KMS-11 (cell line): Measurements from ENCODE around the gene ADGRG3.
A peak's percentile ranks its signal among the peaks of the same experiment; 100 is the strongest.

Experiments used
- H2AFZ ChIP-seq: fragments of 200-600 bp; sonication (generic); 2 replicates; pipeline ENCODE4 v1.6.1; 2016; ENCODE audit warnings: antibody characterized with exemption, mixed run types, low read depth
- H3K27ac ChIP-seq: fragments of 200-600 bp; sonication (generic); 2 replicates; pipeline ENCODE4 v1.6.1; 2016; ENCODE audit warnings: mild to moderate bottlenecking, mixed run types
- H3K27me3 ChIP-seq: fragments of 200-600 bp; sonication (generic); 2 replicates; pipeline ENCODE4 v1.6.1; 2017; ENCODE audit warnings: mild to moderate bottlenecking, low read depth, mixed run types, moderate library complexity; ENCODE audit not compliant: insufficient read depth
- H3K36me3 ChIP-seq: fragments of 200-600 bp; sonication (generic); 2 replicates; pipeline ENCODE4 v1.6.1; 2017; ENCODE audit warnings: mild to moderate bottlenecking, mixed run types; ENCODE audit not compliant: insufficient read depth
- H3K4me1 ChIP-seq: fragments of 200-600 bp; sonication (generic); 2 replicates; pipeline ENCODE4 v1.6.1; 2016; ENCODE audit warnings: mild to moderate bottlenecking, low read depth, mixed run types; ENCODE audit not compliant: poor library complexity, severe bottlenecking
- H3K4me2 ChIP-seq: fragments of 200-600 bp; sonication (generic); 2 replicates; pipeline ENCODE4 v1.7.0; 2016; ENCODE audit warnings: mild to moderate bottlenecking, mixed run types
- H3K4me3 ChIP-seq: fragments of 200-600 bp; sonication (generic); IDR thresholded peaks from 2 replicates; pipeline ENCODE4 v1.6.1; 2017; ENCODE audit warnings: low read depth, low read length, mixed read lengths; ENCODE audit not compliant: insufficient read depth
- H3K79me2 ChIP-seq: fragments of 200-600 bp; sonication (generic); 2 replicates; pipeline ENCODE4 v1.6.1; 2016; ENCODE audit warnings: low read depth, mixed run types; ENCODE audit not compliant: insufficient read depth
- H3K9ac ChIP-seq: fragments of 200-600 bp; sonication (generic); 2 replicates; pipeline ENCODE4 v1.6.1; 2016; ENCODE audit warnings: mild to moderate bottlenecking, mixed run types
- H4K20me1 ChIP-seq: fragments of 200-600 bp; sonication (generic); 2 replicates; pipeline ENCODE4 v1.6.1; 2016; ENCODE audit warnings: mild to moderate bottlenecking, mixed run types; ENCODE audit not compliant: insufficient read depth
- CTCF ChIP-seq: fragments of 200-600 bp; sonication (generic); conservative IDR thresholded peaks from 2 replicates; pipeline ENCODE4 v1.6.1; 2017; ENCODE audit warnings: low read depth, mild to moderate bottlenecking, antibody characterized with exemption, low read length, moderate library complexity, mixed read lengths

The ADGRG3 gene

GRCh38 chr16:57621521-57622271 is 46.4 kb upstream of the ADGRG3 start:
- Histone ChIP-seq H2AFZ (no peak overlapping the region), H3K36me3 (no peaks in the 10 kb centered on the region), H3K27ac (no peak overlapping the region), H3K9ac (no peak overlapping the region), H3K4me2 (no peak overlapping the region), H3K79me2 (no peaks in the 10 kb centered on the region), H3K4me3 (no peak overlapping the region), H3K4me1 (peaks cover 31% of the 10 kb centered on the region), H3K27me3 (no peaks in the 10 kb centered on the region), H4K20me1 (no peaks in the 10 kb centered on the region)
- TF ChIP-seq CTCF: no peak

DNA sequence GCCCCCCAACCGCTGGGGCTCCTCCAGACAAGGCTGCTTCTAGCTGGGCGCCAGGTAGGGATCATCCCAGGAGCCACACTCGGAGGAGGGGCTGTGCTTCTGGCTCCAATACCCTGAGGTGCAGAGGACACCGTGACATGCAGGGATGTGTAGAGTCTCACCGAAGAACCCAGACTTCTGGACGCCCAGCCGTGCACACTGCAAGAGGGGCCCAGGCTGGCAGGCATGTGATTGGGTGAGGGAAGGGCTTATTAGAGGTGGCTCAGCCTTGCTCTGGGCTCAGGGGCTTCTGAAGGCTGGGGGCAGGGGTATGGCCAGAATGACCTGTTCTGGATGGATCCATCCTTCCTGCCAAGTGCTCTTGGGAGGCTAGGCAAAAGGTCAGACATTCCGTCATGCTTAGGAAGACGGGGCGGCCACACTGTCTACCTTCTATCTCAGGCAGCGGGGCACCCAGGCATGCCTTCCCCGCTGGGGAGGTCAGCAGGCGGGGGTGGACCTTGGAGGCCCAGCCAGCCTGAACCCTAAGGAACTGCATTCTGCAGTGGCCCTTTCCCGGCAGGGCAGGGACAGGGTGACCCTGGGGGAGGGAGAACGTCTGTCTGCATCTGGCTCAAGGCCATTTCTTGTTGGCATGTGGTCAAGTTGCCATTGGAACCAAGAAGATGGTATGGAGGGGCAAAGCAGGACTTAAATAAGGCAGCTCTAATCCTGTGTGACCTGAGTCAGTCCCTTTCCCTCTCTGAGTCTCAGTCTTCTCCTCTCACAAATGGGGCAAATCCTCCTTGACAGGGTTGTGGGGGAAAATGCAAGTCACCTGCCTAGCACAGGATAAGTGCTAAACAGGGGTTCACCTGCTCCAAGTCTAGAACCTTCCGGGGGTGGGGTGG is 45.5 kb upstream of the ADGRG3 start:
- H4K20me1 ChIP-seq: no peaks in the 10 kb centered on the region
- H3K4me3 ChIP-seq: no peak overlapping the region
- peaks cover 31% of the 10 kb centered on the region for H3K4me1 ChIP-seq
- H3K4me2 ChIP-seq: peak overlapping the region; percentile 38; the same call in 1 of the 2 replicates
- H2AFZ ChIP-seq: no peak overlapping the region; the same call in 1 of the 2 replicates
- no peaks in the 10 kb centered on the region for H3K27me3 ChIP-seq
- no peaks in the 10 kb centered on the region for H3K79me2 ChIP-seq
- no peak for TF ChIP-seq CTCF
- no peak overlapping the region for H3K27ac ChIP-seq
- no peak overlapping the region for H3K9ac ChIP-seq
- no peaks in the 10 kb centered on the region for H3K36me3 ChIP-seq

DNA sequence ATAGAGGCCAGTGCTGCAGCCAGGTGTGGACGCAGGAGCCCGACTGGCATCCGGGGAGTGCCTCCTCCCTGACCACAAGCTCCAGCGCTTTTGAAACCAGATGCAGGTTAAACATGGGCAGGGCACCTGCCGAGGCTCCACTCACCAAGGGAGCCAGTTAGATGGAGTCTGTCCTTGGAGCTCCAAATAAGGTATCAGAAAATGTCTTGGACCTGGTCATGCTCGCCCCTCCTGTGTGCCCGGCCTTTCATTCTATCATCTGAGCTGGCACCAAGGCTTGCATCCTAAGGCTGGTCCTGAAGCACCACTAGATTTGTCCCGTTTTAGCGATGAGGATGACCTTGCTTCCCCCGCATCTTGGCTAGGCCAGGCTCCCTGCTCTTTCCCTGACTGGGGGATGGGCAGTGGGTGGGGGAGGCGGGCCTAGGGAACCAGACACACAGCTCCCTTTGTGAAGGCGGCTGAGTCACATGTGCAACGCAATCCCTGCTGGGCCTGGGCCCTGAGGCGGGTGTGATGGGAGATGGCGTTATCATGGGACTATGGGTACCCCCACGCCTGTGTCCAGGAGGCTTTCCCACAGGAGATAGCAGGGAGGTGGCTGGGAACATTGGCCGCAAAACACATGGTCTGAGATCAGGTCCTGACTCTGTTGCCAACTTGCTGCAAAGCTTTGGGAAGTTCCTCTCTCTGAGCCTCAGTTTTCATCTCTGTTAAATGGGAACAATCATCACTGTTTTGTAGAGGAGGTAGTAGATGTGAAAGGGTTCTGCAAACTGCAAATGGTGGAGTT is 44.7 kb upstream of the ADGRG3 start:
- Histone ChIP-seq H3K4me2 (peak overlapping the region; percentile 38; the same call in 1 of the 2 replicates), H3K36me3 (no peaks in the 10 kb centered on the region), H3K79me2 (no peaks in the 10 kb centered on the region), H3K9ac (no peak overlapping the region), H3K27ac (no peak overlapping the region), H2AFZ (no peak overlapping the region; the same call in 1 of the 2 replicates), H4K20me1 (no peaks in the 10 kb centered on the region), H3K27me3 (no peaks in the 10 kb centered on the region), H3K4me1 (peaks cover 31% of the 10 kb centered on the region), H3K4me3 (no peak overlapping the region)
- no peak for TF ChIP-seq CTCF

DNA sequence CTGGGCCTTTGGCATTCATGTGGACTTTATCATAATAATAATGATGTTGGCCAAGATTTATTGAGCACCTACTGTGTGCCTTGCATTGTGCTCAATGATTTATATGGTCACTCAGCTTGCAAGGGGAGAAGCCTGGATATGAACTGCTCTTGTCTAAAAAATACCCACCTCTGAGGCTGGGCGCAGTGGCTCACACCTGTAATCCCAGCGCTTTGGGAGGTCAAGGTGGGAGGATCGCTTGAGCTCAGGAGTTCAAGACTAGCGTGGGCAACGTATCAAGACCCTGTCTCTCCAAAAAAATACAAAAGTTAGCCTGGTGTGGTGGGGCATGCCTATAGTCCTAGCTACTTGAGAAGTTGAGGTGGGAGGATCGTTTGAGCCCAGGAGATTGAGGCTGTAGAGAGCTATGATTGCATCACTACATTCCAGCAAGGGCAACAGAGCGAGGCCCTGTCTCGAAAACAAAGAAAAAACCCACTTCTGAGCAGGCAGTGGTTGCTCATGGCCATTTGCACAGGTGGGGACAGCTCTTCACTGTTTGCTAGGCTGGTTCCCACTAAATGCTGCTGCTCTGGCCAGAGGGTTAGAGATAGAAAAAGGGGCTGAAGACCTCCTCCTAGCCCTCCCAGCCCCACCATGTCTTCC is 43.9 kb upstream of the ADGRG3 start:
- Histone ChIP-seq H3K36me3 (no peaks in the 10 kb centered on the region), H3K27me3 (no peaks in the 10 kb centered on the region), H3K79me2 (no peaks in the 10 kb centered on the region), H2AFZ (no peak overlapping the region), H4K20me1 (no peaks in the 10 kb centered on the region), H3K9ac (no peak overlapping the region), H3K4me2 (no peak overlapping the region), H3K27ac (no peak overlapping the region), H3K4me1 (peaks cover 31% of the 10 kb centered on the region), H3K4me3 (no peak overlapping the region)
- TF ChIP-seq CTCF: no peak
